Smooth muscle cell (in vitro differentiated cells): ENCODE measurements around the gene QKI. TPM values are rescaled to one million over a fixed set of nuclear protein-coding genes. Genes with fewer than 3 reads are reported as not detected.

Experiments
- DNase-seq: peaks from one replicate; lab custom pipeline; 2025; ENCODE audit not compliant: unreplicated experiment; lab: John Stamatoyannopoulos, UW
- H2AFZ ChIP-seq: fragments of 200-600 bp; sonication (generic); 2 replicates; pipeline ENCODE4 v1.6.0; 2016; ENCODE audit warnings: antibody characterized with exemption, low read depth, mild to moderate bottlenecking
- H3F3A ChIP-seq: fragments of 200-600 bp; sonication (generic); 2 replicates; pipeline ENCODE4 v1.6.0; 2017; ENCODE audit warnings: antibody characterized with exemption, low read depth
- H3K27ac ChIP-seq: fragments of 200-600 bp; sonication (generic); 2 replicates; pipeline ENCODE4 v1.5.1; 2016; ENCODE audit warnings: low read depth, mild to moderate bottlenecking
- H3K27me3 ChIP-seq: fragments of 200-600 bp; sonication (generic); 2 replicates; pipeline ENCODE4 v1.6.1; 2016; ENCODE audit warnings: low read depth, mild to moderate bottlenecking
- H3K36me3 ChIP-seq: fragments of 200-600 bp; sonication (generic); 2 replicates; pipeline ENCODE4 v1.5.1; 2016; ENCODE audit warnings: low read depth
- H3K4me1 ChIP-seq: fragments of 200-600 bp; sonication (generic); 2 replicates; pipeline ENCODE4 v1.5.1; 2016; ENCODE audit warnings: low read depth
- H3K4me2 ChIP-seq: fragments of 200-600 bp; sonication (generic); 2 replicates; pipeline ENCODE4 v1.6.0; 2016; ENCODE audit warnings: mild to moderate bottlenecking
- H3K4me3 ChIP-seq: fragments of 200-600 bp; sonication (generic); 2 replicates; pipeline ENCODE4 v1.5.1; 2016; ENCODE audit warnings: mild to moderate bottlenecking
- H3K79me2 ChIP-seq: fragments of 200-600 bp; sonication (generic); 2 replicates; pipeline ENCODE4 v1.6.0; 2016; ENCODE audit warnings: low read depth, mild to moderate bottlenecking
- H3K9ac ChIP-seq: fragments of 200-600 bp; sonication (generic); 2 replicates; pipeline ENCODE4 v1.6.0; 2016; ENCODE audit warnings: low read depth
- H3K9me3 ChIP-seq: fragments of 200-600 bp; sonication (generic); replicated peaks from 2 replicates; pipeline ENCODE4 v1.5.1; 2016; ENCODE audit warnings: low read depth
- H4K20me1 ChIP-seq: fragments of 200-600 bp; sonication (generic); 2 replicates; pipeline ENCODE4 v1.6.0; 2016; ENCODE audit warnings: low read depth
- WGBS: methylation state at CpG from one replicate; pipeline ENCODE4 v1.1.7; 2016; ENCODE audit warnings: low lambda C conversion rate; 5-methylcytosine and 5-hydroxymethylcytosine counted together
- polyA plus RNA-seq: library from polyadenylated mRNA; unstranded; fragments of >200 nt; fragmentation: Nextera tagmentation; extraction: Ambion mirVana; gene quantifications from 2 replicates; pipeline ENCODE4 v1.2.1, GENCODE V29; 2016
- total RNA-seq: library from RNA; depleted of rRNA; stranded (reverse); fragments of >200 nt; gene quantifications from 2 replicates; pipeline ENCODE4 v1.2.3, GENCODE V29; 2014
- TF ChIP-seq, protein P1 (sequence below): fragments of 200-600 bp; sonication (generic); IDR thresholded peaks from 2 replicates; pipeline ENCODE4 v1.5.1; 2017; ENCODE audit warnings: borderline replicate concordance, mild to moderate bottlenecking, antibody characterized with exemption; ENCODE audit not compliant: insufficient read depth, poor library complexity, severe bottlenecking

Gene QKI
- total and polyA plus RNA-seq, 2 experiments from 2014 or later: 65.1 to 162 TPM

GRCh38 chr6:163457637-163458561 is 43.4 kb downstream of the QKI start:
- DNase-seq: no peak

GRCh38 chr6:163459007-163459406 is 44.5 kb downstream of the QKI start:
- TF ChIP-seq, protein P1, sequence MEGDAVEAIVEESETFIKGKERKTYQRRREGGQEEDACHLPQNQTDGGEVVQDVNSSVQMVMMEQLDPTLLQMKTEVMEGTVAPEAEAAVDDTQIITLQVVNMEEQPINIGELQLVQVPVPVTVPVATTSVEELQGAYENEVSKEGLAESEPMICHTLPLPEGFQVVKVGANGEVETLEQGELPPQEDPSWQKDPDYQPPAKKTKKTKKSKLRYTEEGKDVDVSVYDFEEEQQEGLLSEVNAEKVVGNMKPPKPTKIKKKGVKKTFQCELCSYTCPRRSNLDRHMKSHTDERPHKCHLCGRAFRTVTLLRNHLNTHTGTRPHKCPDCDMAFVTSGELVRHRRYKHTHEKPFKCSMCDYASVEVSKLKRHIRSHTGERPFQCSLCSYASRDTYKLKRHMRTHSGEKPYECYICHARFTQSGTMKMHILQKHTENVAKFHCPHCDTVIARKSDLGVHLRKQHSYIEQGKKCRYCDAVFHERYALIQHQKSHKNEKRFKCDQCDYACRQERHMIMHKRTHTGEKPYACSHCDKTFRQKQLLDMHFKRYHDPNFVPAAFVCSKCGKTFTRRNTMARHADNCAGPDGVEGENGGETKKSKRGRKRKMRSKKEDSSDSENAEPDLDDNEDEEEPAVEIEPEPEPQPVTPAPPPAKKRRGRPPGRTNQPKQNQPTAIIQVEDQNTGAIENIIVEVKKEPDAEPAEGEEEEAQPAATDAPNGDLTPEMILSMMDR: no peak
- Histone ChIP-seq H3K9ac (no peak overlapping the region), H3K36me3 (no peaks in the 10 kb centered on the region), H3K27ac (peak overlapping the region; percentile 73), H3K4me3 (no peak overlapping the region), H4K20me1 (peaks cover 100% of the 10 kb centered on the region), H3K4me2 (no peak overlapping the region), H3F3A (peaks cover 15% of the 10 kb centered on the region), H3K4me1 (peaks cover 28% of the 10 kb centered on the region), H3K79me2 (peaks cover 98% of the 10 kb centered on the region), H3K9me3 (no peaks in the 10 kb centered on the region), H2AFZ (no peak overlapping the region), H3K27me3 (no peaks in the 10 kb centered on the region)
- DNase-seq: no peak
- WGBS: 94% methylated on average over 2 of the region's 2 CpGs

More at GRCh38 chr6:163457637-163458561, 43.4 kb downstream of the QKI start:
- Histone ChIP-seq H3K4me1 (peaks cover 28% of the 10 kb centered on the region), H3K4me2 (peak overlapping the region; percentile 12), H3K4me3 (no peak overlapping the region), H3K27ac (peak overlapping the region; percentile 73), H3K9me3 (no peaks in the 10 kb centered on the region), H3F3A (peaks cover 15% of the 10 kb centered on the region), H2AFZ (no peak overlapping the region), H3K9ac (no peak overlapping the region), H3K36me3 (no peaks in the 10 kb centered on the region), H3K79me2 (peaks cover 98% of the 10 kb centered on the region), H3K27me3 (no peaks in the 10 kb centered on the region), H4K20me1 (peaks cover 100% of the 10 kb centered on the region)
- 69% methylated on average over 3 of the region's 3 CpGs for whole genome bisulfite sequencing
- TF ChIP-seq, protein P1: no peak

- H3K4me2 ChIP-seq: no peak overlapping the region
- no peak overlapping the region for H3K4me3 ChIP-seq
- H3K27ac ChIP-seq: no peak overlapping the region
- H3K9me3 ChIP-seq: no peaks in the 10 kb centered on the region
- H3K79me2 ChIP-seq: peaks cover 98% of the 10 kb centered on the region
- no peaks in the 10 kb centered on the region for H3K36me3 ChIP-seq
- H3K4me1 ChIP-seq: peaks cover 28% of the 10 kb centered on the region
- H3K27me3 ChIP-seq: no peaks in the 10 kb centered on the region
- TF ChIP-seq, protein P1: no peak
- no peak overlapping the region for H2AFZ ChIP-seq
- 99% methylated on average over 2 of the region's 2 CpGs for WGBS
- peaks cover 15% of the 10 kb centered on the region for H3F3A ChIP-seq
- H4K20me1 ChIP-seq: peaks cover 99% of the 10 kb centered on the region
- no peak for DNase-seq
- H3K9ac ChIP-seq: no peak overlapping the region
Observed at GRCh38 chr6:163459536-163459935, 45.0 kb downstream of the QKI start.
